Thoracic aorta (tissue), 2 donors: ENCODE measurements around the gene TSC22D3. TPM values are rescaled to one million over a fixed set of nuclear protein-coding genes. Genes with fewer than 3 reads are reported as not detected.

Experiments
- ATAC-seq: fragments of 150-250 bp; one replicate; pipeline ENCODE4 v1.8.0; 2017; ENCODE audit warnings: low read depth; ENCODE audit not compliant: insufficient number of reproducible peaks, low FRiP score
- DNase-seq: peaks from one replicate; pipeline ENCODE4 v3.0.0-alpha.2; 2020; ENCODE audit warnings: low spot score
- H3K27ac ChIP-seq, 2 donors: fragments of 200-600 bp; sonication (generic); 1 replicate in 1 of 2; 2 replicates in 1 of 2; pipeline ENCODE4 v1.5.1; 2016; ENCODE audit warnings: mild to moderate bottlenecking in 2 of 2, moderate library complexity in 2 of 2
- H3K27me3 ChIP-seq: fragments of 200-600 bp; sonication (generic); replicated peaks from 2 replicates; pipeline ENCODE4 v1.6.0; 2016; ENCODE audit warnings: mild to moderate bottlenecking; ENCODE audit not compliant: insufficient read depth
- H3K36me3 ChIP-seq: fragments of 200-600 bp; sonication (generic); one replicate; pipeline ENCODE4 v1.5.1; 2016
- H3K4me1 ChIP-seq, 2 donors: fragments of 200-600 bp; sonication (generic); 1 replicate in 1 of 2; 2 replicates in 1 of 2; pipeline versions ENCODE4 v1.5.1 to v1.6.0; 2016; ENCODE audit warnings: low read depth in 2 of 2, mild to moderate bottlenecking in 1 of 2; ENCODE audit not compliant: control insufficient read depth in 1 of 2
- H3K4me3 ChIP-seq: fragments of 200-600 bp; sonication (generic); 2 replicates; pipeline ENCODE4 v1.5.1; 2016; ENCODE audit warnings: mild to moderate bottlenecking
- H3K9me3 ChIP-seq: fragments of 200-600 bp; sonication (generic); 2 replicates; pipeline ENCODE4 v1.5.1; 2016
- total RNA-seq, 2 donors: library from RNA; depleted of rRNA; stranded (reverse); fragments of >200 nt; gene quantifications; one replicate each; pipeline versions ENCODE4 v1.1.0 to v1.2.3, GENCODE V29; 2016
- TF ChIP-seq, protein P1 (sequence below): fragments of 200-600 bp; sonication (generic); IDR thresholded peaks from one replicate; pipeline ENCODE4 v1.5.1; 2019; ENCODE audit warnings: antibody characterized with exemption

TSC22D3 gene
- total RNA-seq, 2 donors from 2014 or later = 326 to 551 TPM

DNA sequence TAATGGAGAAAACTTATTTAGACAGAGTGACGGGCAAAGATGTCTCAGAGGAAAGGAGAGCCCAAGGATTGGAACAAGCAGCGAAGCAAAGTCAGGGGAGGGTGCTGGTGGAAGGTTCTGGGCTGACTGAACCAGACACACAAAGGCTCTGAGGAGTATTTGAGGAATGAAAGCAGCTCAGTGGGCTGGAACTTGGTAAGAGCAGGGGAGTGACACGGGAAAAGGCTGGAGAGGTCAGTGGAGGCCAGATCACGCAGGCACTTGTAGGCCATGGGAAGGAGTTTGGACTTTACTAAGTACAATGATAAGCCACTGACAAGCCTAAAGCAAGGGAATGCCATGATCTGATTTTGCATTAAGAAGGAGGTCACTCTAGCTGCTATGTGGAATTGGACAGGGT is 71.4 kb downstream of the TSC22D3 start:
- DNase-seq = no peak
- no peak for ATAC-seq

DNA sequence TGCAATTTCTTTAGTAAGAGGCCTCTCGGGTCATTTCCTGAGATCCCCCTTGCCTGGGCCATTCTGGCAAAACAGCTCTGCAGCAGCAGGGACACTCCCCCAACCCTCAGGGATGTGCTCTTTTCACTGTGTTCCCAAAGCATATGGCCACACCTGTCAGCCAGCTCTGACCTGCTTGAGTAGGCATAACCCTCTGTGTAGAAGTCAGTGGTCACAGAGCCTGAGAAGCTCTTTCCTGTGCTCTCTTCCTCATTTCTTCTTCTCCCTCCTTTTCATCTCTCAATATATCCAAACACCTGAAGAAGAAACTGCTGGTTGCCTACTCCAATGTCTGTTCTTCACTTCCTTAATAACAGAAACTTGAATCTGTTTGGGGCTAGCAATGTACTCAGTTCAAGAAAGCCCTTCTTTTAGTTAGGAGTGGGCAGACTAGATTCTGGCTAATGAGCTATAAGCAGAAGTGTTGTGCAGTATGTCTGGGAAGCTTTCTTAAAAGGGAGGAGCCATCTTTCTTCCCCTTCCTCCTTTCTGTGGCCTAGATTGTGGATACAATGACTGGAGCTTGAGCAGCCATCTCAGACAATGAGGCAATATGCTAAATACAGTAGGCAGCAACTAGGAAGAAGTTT is 74.0 kb downstream of the TSC22D3 start:
- H3K4me3 ChIP-seq = no peak overlapping the region
- TF ChIP-seq, protein P1, sequence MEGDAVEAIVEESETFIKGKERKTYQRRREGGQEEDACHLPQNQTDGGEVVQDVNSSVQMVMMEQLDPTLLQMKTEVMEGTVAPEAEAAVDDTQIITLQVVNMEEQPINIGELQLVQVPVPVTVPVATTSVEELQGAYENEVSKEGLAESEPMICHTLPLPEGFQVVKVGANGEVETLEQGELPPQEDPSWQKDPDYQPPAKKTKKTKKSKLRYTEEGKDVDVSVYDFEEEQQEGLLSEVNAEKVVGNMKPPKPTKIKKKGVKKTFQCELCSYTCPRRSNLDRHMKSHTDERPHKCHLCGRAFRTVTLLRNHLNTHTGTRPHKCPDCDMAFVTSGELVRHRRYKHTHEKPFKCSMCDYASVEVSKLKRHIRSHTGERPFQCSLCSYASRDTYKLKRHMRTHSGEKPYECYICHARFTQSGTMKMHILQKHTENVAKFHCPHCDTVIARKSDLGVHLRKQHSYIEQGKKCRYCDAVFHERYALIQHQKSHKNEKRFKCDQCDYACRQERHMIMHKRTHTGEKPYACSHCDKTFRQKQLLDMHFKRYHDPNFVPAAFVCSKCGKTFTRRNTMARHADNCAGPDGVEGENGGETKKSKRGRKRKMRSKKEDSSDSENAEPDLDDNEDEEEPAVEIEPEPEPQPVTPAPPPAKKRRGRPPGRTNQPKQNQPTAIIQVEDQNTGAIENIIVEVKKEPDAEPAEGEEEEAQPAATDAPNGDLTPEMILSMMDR = no peak
- no peaks in the 10 kb centered on the region for H3K36me3 ChIP-seq
- no peak for ATAC-seq
- no peaks in the 10 kb centered on the region for H3K27me3 ChIP-seq
- DNase-seq = no peak
- peaks cover 0 to 3% of the 10 kb centered on the region in 2 donors for H3K4me1 ChIP-seq
- H3K27ac ChIP-seq = no peak overlapping the region
- H3K9me3 ChIP-seq = no peaks in the 10 kb centered on the region

More for the DNA sequence above, 71.4 kb downstream of the TSC22D3 start:
- Histone ChIP-seq H3K4me3 (no peak overlapping the region), H3K36me3 (no peaks in the 10 kb centered on the region), H3K27me3 (no peaks in the 10 kb centered on the region), H3K9me3 (no peaks in the 10 kb centered on the region), H3K4me1 (peaks cover 0 to 3% of the 10 kb centered on the region in 2 donors), H3K27ac (no peak overlapping the region)
- TF ChIP-seq, protein P1 = no peak

DNA sequence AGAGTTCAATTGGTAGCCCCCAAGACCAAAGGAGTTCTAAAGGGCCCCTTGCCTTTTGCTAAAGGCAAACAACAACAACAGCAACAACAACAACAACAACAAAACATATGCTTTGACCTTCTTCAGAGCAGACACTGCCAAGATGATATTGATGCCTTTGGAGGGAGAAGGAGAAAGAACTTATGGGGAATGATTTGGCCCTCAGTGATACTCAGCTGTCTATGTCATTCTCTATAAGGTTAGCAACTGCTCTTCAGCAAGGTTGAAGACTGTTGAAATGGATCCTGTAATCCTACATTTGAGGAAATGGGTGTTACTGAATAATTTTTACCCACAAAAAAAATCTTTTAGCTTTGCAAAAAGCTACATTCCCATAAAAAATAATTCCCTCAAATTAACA is 74.8 kb downstream of the TSC22D3 start:
- no peaks in the 10 kb centered on the region for H3K27me3 ChIP-seq
- H3K27ac ChIP-seq = peak overlapping the region in 1 of 2 donors; percentile 26
- no peak overlapping the region for H3K4me3 ChIP-seq
- H3K4me1 ChIP-seq = peaks cover 0 to 3% of the 10 kb centered on the region in 2 donors
- no peak for ATAC-seq
- TF ChIP-seq, protein P1 = no peak
- no peaks in the 10 kb centered on the region for H3K36me3 ChIP-seq
- no peaks in the 10 kb centered on the region for H3K9me3 ChIP-seq
- DNase-seq = no peak

DNA sequence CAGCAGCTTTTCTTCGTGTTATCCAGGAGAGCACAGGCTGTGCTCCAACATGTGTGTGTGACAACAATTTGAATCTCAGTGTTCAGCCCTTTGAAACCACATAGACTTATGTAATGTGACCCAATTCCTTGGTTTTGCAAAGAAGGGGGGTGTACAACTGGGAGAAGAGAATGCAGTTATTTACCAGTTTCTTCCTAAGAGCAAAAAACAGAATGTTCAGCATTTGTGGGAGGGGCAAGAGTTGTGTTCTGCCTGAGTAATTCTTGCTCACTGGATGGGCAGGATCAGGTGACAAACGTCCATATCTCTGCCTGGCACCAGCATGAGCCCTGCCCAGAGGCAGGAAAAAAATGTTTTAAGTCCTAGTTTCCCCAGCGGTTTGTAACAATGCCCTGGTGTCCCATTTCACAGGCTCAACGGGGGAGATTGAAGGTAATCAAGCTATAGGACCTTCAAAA is 75.2 kb downstream of the TSC22D3 start:
- Histone ChIP-seq H3K4me3 (no peak overlapping the region), H3K27ac (peak overlapping the region in 1 of 2 donors; percentile 26), H3K9me3 (no peaks in the 10 kb centered on the region), H3K4me1 (peaks cover 0 to 3% of the 10 kb centered on the region in 2 donors), H3K27me3 (no peaks in the 10 kb centered on the region), H3K36me3 (no peaks in the 10 kb centered on the region)
- DNase-seq = no peak
- peak; percentile 73 for ATAC-seq
- TF ChIP-seq, protein P1 = no peak

DNA sequence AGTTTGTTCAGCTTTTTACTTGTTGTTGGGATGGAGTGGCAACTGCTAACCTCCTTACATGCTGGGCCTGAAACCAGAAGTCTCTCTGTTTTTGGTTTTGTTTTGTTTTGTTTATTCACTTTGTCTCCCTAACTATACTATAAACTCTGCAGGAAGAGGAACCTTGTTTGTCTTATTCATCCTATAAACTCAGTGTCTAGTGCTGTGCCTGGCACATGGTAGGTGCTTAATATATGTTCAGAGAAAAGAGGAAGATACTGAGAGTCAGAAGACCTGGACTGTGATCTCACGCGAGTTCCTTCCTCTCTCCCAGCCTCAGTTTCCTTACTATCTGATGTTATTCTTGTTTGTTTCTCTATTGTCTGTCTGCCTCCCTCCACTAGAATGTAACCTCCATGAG is 76.0 kb downstream of the TSC22D3 start:
- Histone ChIP-seq H3K27ac (no peak overlapping the region), H3K36me3 (no peaks in the 10 kb centered on the region), H3K4me3 (no peak overlapping the region), H3K27me3 (no peaks in the 10 kb centered on the region), H3K4me1 (peaks cover 0 to 3% of the 10 kb centered on the region in 2 donors), H3K9me3 (no peaks in the 10 kb centered on the region)
- ATAC-seq (no peak), DNase-seq (no peak)
- TF ChIP-seq, protein P1 = no peak
